SK-N-SH (cell line): ENCODE data around the gene EDRF1. TPM values are rescaled to one million over a fixed set of nuclear protein-coding genes. Genes with fewer than 3 reads are reported as not detected.
"Not testable (repeated sequence)": the region's sequence is repeated elsewhere in the genome, so short reads cannot be mapped to it uniquely, and the experiment has no call there.

ENCODE experiments used
- CTCF ChIA-PET: fragments of 300-600, 350-600 bp; formaldehyde crosslinking; extraction: SDS; loops from one replicate; lab custom pipeline; 2021; lab: Yijun Ruan, JAX
- POLR2A ChIA-PET: fragments of 350-600 bp; sonication (Branson Sonifier 250); formaldehyde crosslinking; extraction: SDS; loops from one replicate; lab custom pipeline; 2020; ENCODE audit warnings: antibody characterized with exemption, inconsistent platforms; lab: Yijun Ruan, JAX
- DNase-seq: peaks from one replicate; pipeline ENCODE4 v3.0.0; 2012
- H2AFZ ChIP-seq: fragments of 200-600 bp; sonication (generic); 2 replicates; pipeline ENCODE4 v1.8.1; 2016; ENCODE audit warnings: antibody characterized with exemption, mild to moderate bottlenecking, low read depth
- H3F3A ChIP-seq: fragments of 200-600 bp; sonication (generic); replicated peaks from 2 replicates; pipeline ENCODE3; 2016; ENCODE audit warnings: antibody characterized with exemption, mild to moderate bottlenecking; ENCODE audit not compliant: insufficient read depth
- H3K27ac ChIP-seq, 2 experiments: fragments of 200-500 bp in 1 of 2; fragments of 200-600 bp in 1 of 2; sonication (Bioruptor generic) in 1 of 2; sonication (generic), shearing (Covaris generic) in 1 of 2; 2 replicates each; pipeline versions ENCODE4 v1.5.1 to v1.6.1; 2014 to 2016; ENCODE audit warnings: low read depth in 2 of 2, inconsistent platforms in 1 of 2, low read length in 1 of 2, mild to moderate bottlenecking in 1 of 2, mixed read lengths in 1 of 2
- H3K27me3 ChIP-seq: fragments of 200-600 bp; sonication (generic), shearing (Covaris generic); 2 replicates; pipeline ENCODE4 v1.6.1; 2016; ENCODE audit warnings: mixed run types; ENCODE audit not compliant: insufficient read depth
- H3K36me3 ChIP-seq, 2 experiments: fragments of 200-500 bp in 1 of 2; fragments of 200-600 bp in 1 of 2; sonication (Bioruptor generic) in 1 of 2; sonication (generic) in 1 of 2; replicated peaks in 1 of 2; 2 replicates each; pipeline versions ENCODE3 to v1.5.1; 2014 to 2016; ENCODE audit warnings: low read length in 1 of 2, mild to moderate bottlenecking in 1 of 2; ENCODE audit not compliant: insufficient read depth in 2 of 2, control insufficient read depth in 1 of 2
- H3K4me1 ChIP-seq, 2 experiments: fragments of 200-500 bp in 1 of 2; fragments of 200-600 bp in 1 of 2; sonication (Bioruptor generic) in 1 of 2; sonication (generic), shearing (Covaris generic) in 1 of 2; 2 replicates each; pipeline versions ENCODE4 v1.5.1 to v1.6.1; 2014 to 2016; ENCODE audit warnings: low read depth in 1 of 2, low read length in 1 of 2, mixed run types in 1 of 2; ENCODE audit not compliant: insufficient read depth in 2 of 2, control insufficient read depth in 1 of 2
- H3K4me2 ChIP-seq: fragments of 200-600 bp; sonication (generic), shearing (Covaris generic); 2 replicates; pipeline ENCODE4 v1.6.1; 2017; ENCODE audit warnings: mixed run types
- H3K4me3 ChIP-seq, 2 experiments: fragments of 200-500 bp in 1 of 2; fragments of 200-600 bp in 1 of 2; sonication (Bioruptor generic) in 1 of 2; sonication (generic), shearing (Covaris generic) in 1 of 2; 2 replicates each; pipeline versions ENCODE4 v1.5.1 to v1.8.1; 2014 to 2016; ENCODE audit warnings: low read depth in 2 of 2, inconsistent platforms in 1 of 2, low read length in 1 of 2, mild to moderate bottlenecking in 1 of 2, mixed read lengths in 1 of 2, moderate library complexity in 1 of 2
- H3K79me2 ChIP-seq: fragments of 200-600 bp; sonication (generic); 2 replicates; pipeline ENCODE4 v1.8.1; 2017; ENCODE audit warnings: mild to moderate bottlenecking; ENCODE audit not compliant: insufficient read depth
- H3K9ac ChIP-seq: fragments of 200-600 bp; sonication (generic); 2 replicates; pipeline ENCODE4 v1.6.1; 2017; ENCODE audit warnings: mixed run types
- H3K9me2 ChIP-seq: fragments of 200-600 bp; sonication (generic); 2 replicates; pipeline ENCODE4 v1.6.1; 2017; ENCODE audit warnings: mixed run types
- H3K9me3 ChIP-seq: fragments of 200-600 bp; sonication (generic); 2 replicates; pipeline ENCODE4 v1.6.1; 2017; ENCODE audit warnings: mixed run types, mild to moderate bottlenecking, moderate library complexity
- H4K20me1 ChIP-seq: fragments of 200-600 bp; sonication (generic); 2 replicates; pipeline ENCODE4 v1.6.1; 2017; ENCODE audit warnings: mild to moderate bottlenecking, mixed run types; ENCODE audit not compliant: insufficient read depth
- CTCF ChIP-seq: fragments of 200-600 bp; sonication (generic); IDR thresholded peaks from 2 replicates; pipeline ENCODE4 v1.6.1; 2017; ENCODE audit warnings: antibody characterized with exemption, mild to moderate bottlenecking, moderate library complexity
- NRF1 ChIP-seq: IDR thresholded peaks from 2 replicates; pipeline ENCODE4 v1.6.1; 2012; ENCODE audit warnings: low read depth, mild to moderate bottlenecking, low read length
- RAD21 ChIP-seq: IDR thresholded peaks from 2 replicates; pipeline ENCODE4 v1.6.1; 2012; ENCODE audit warnings: mild to moderate bottlenecking, low read length
- WGBS: methylation state at CpG from one replicate; pipeline ENCODE4 v1.1.6; 2017; ENCODE audit warnings: low lambda C conversion rate; 5-methylcytosine and 5-hydroxymethylcytosine counted together
- polyA plus RNA-seq, 3 experiments: library from polyadenylated mRNA; depleted of rRNA; stranded (reverse); fragments of >200 nt; gene quantifications; 2 replicates each; pipeline ENCODE4 v1.2.3, GENCODE V29; 2012
- TF ChIP-seq, protein P1 (sequence below): IDR thresholded peaks from 2 replicates; pipeline ENCODE4 v1.6.1; 2012; ENCODE audit warnings: mild to moderate bottlenecking, low read depth, low read length, moderate library complexity

EDRF1 gene
- polyA plus RNA-seq, 1 of the 3 experiments (the other 2 are of a cell fraction) = 19.2 TPM

DNA sequence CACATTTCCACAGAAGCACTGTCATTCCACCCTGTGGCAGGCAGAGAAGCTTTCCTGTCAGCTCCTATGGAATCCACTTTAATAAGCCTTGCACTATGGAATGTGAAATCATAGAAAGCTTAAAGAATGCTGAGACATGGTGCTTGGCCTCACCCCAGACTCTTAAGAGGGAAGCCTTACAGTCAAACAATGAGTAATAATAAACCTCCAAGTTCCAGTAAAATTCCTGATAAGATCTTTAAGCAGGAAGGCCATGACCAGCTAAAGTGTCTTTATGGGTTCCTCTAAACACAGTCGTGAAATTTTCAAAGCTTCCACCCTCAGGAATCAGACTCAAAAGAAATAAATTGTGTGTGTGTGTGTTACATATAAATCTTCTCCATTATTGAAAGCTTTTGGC lies 24.6 kb upstream of the EDRF1 start (continued):
- TF ChIP-seq CTCF = no peak
- TF ChIP-seq, all 33 proteins: peak for 5

- H3K36me3 ChIP-seq, H3F3A ChIP-seq, H3K4me1 ChIP-seq, H3K79me2 ChIP-seq, H2AFZ ChIP-seq, H3K4me2 ChIP-seq, H4K20me1 ChIP-seq, CTCF ChIA-PET, DNase-seq, H3K9ac ChIP-seq, POLR2A ChIA-PET, H3K9me3 ChIP-seq, H3K4me3 ChIP-seq, H3K9me2 ChIP-seq, H3K27me3 ChIP-seq, H3K27ac ChIP-seq: not testable (repeated sequence)
- 63% methylated on average over 6 of the region's 6 CpGs for WGBS
Measured at GRCh38 chr10:125696884-125697283, 22.6 kb upstream of the EDRF1 start.

GRCh38 chr10:125698481-125698998 lies 21.0 kb upstream of the EDRF1 start:
- WGBS = 63% methylated on average over 8 of the region's 9 CpGs
- TF ChIP-seq NRF1 = no peak
- TF ChIP-seq, protein P1, sequence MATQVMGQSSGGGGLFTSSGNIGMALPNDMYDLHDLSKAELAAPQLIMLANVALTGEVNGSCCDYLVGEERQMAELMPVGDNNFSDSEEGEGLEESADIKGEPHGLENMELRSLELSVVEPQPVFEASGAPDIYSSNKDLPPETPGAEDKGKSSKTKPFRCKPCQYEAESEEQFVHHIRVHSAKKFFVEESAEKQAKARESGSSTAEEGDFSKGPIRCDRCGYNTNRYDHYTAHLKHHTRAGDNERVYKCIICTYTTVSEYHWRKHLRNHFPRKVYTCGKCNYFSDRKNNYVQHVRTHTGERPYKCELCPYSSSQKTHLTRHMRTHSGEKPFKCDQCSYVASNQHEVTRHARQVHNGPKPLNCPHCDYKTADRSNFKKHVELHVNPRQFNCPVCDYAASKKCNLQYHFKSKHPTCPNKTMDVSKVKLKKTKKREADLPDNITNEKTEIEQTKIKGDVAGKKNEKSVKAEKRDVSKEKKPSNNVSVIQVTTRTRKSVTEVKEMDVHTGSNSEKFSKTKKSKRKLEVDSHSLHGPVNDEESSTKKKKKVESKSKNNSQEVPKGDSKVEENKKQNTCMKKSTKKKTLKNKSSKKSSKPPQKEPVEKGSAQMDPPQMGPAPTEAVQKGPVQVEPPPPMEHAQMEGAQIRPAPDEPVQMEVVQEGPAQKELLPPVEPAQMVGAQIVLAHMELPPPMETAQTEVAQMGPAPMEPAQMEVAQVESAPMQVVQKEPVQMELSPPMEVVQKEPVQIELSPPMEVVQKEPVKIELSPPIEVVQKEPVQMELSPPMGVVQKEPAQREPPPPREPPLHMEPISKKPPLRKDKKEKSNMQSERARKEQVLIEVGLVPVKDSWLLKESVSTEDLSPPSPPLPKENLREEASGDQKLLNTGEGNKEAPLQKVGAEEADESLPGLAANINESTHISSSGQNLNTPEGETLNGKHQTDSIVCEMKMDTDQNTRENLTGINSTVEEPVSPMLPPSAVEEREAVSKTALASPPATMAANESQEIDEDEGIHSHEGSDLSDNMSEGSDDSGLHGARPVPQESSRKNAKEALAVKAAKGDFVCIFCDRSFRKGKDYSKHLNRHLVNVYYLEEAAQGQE = no peak
- TF ChIP-seq RAD21 = peak; percentile 21
- TF ChIP-seq, all 33 proteins: peak for 1
- no peak overlapping the region for H3K4me2 ChIP-seq
- ChIA-PET CTCF (interaction anchor here (0.9 to 1.0 kb wide), 2 partner anchors 16 to 529 kb away, joined by 3 to 4 read pairs; no protein-coding TSS in a partner anchor), POLR2A (no interaction called here)
- no peak overlapping the region for H2AFZ ChIP-seq
- no peaks in the 10 kb centered on the region for H3K79me2 ChIP-seq
- DNase-seq = peak; percentile 41
- no peak overlapping the region for H3K9ac ChIP-seq
- H3K4me3 ChIP-seq = no peak overlapping the region
- H3K27me3 ChIP-seq = no peaks in the 10 kb centered on the region
- H3K27ac ChIP-seq = peak overlapping the region in 1 of 2 experiments; percentile 50; a peak in 1 of 4 replicates
- no peaks in the 10 kb centered on the region for H4K20me1 ChIP-seq
- no peaks in the 10 kb centered on the region for H3F3A ChIP-seq
- H3K9me3 ChIP-seq = no peaks in the 10 kb centered on the region
- no peaks in the 10 kb centered on the region for H3K36me3 ChIP-seq
- H3K9me2 ChIP-seq = no peaks in the 10 kb centered on the region
- H3K4me1 ChIP-seq = peaks cover 5% of the 10 kb centered on the region in 2 experiments; a peak in 3 of 4 replicates
